Endothelial cell of umbilical vein (primary cell): ENCODE results near the gene PNMA1. TPM values are rescaled to one million over a fixed set of nuclear protein-coding genes. Genes with fewer than 3 reads are reported as not detected.

Source experiments
- BruUV-seq: library from RNA; stranded (reverse); fragments of 400-500 nt; replicated peaks from 2 replicates; lab custom pipeline; 2021; lab: Mats Ljungman, UMichigan
- CTCF ChIA-PET: fragments of 300-600, 350-600 bp; sonication (Branson Sonifier 250); formaldehyde crosslinking; loops from one replicate; lab custom pipeline; 2021; ENCODE audit warnings: antibody characterized with exemption, inconsistent platforms; lab: Charles Lee
- POLR2A ChIA-PET: fragments of 300-600, 350-600 bp; sonication (Branson Sonifier 250); formaldehyde crosslinking; loops from one replicate; lab custom pipeline; 2021; ENCODE audit warnings: antibody characterized with exemption, inconsistent platforms; lab: Charles Lee
- DNase-seq: peaks from one replicate; pipeline ENCODE4 v3.0.0-alpha.2; 2011; ENCODE audit warnings: low read depth, low spot score
- FAIRE-seq: peaks from 2 replicates; lab custom pipeline; 2011; peaks lifted over from hg19 to GRCh38; lab: Jason Lieb, UNC
- H2AFZ ChIP-seq: 2 replicates; pipeline ENCODE4 v1.6.0; 2012; ENCODE audit warnings: low read depth, low read length, control low read depth, inconsistent platforms
- H3K27ac ChIP-seq: 2 replicates; pipeline ENCODE4 v1.5.1; 2011; ENCODE audit warnings: low read depth, mild to moderate bottlenecking, control low read depth, low read length, moderate library complexity; ENCODE audit not compliant: insufficient read depth
- H3K27me3 ChIP-seq, 2 experiments: 2 replicates each; pipeline versions ENCODE4 v1.6.0 to v1.6.1; 2011; ENCODE audit warnings: low read length in 2 of 2, mixed read lengths in 1 of 2; ENCODE audit not compliant: control insufficient read depth in 2 of 2, insufficient read depth in 2 of 2
- H3K36me3 ChIP-seq, 2 experiments: 2 replicates in 1 of 2; 3 replicates in 1 of 2; pipeline ENCODE4 v1.5.1; 2011; ENCODE audit warnings: low read length in 2 of 2, mild to moderate bottlenecking in 1 of 2, moderate library complexity in 1 of 2; ENCODE audit not compliant: control insufficient read depth in 2 of 2, insufficient read depth in 2 of 2; ENCODE audit errors: extremely low read depth in 1 of 2
- H3K4me1 ChIP-seq: 3 replicates; pipeline ENCODE4 v1.5.1; 2011; ENCODE audit warnings: mild to moderate bottlenecking, low read length; ENCODE audit not compliant: control insufficient read depth, insufficient read depth; ENCODE audit errors: extremely low read depth
- H3K4me2 ChIP-seq: 2 replicates; pipeline ENCODE4 v1.6.1; 2011; ENCODE audit warnings: low read length, control low read depth, mixed read lengths; ENCODE audit not compliant: insufficient read depth
- H3K4me3 ChIP-seq, 3 experiments: fragments of 200-600 bp in 1 of 3; sonication (generic), shearing (Covaris generic) in 1 of 3; replicated peaks in 1 of 3; 2 replicates each; pipeline ENCODE4 v1.5.1; 2011 to 2016; ENCODE audit warnings: control low read depth in 3 of 3, low read length in 3 of 3, mild to moderate bottlenecking in 2 of 3, inconsistent platforms in 1 of 3, low read depth in 1 of 3, moderate library complexity in 1 of 3; ENCODE audit not compliant: insufficient read depth in 1 of 3
- H3K79me2 ChIP-seq: 2 replicates; pipeline ENCODE4 v1.6.0; 2012; ENCODE audit warnings: low read length, inconsistent platforms; ENCODE audit not compliant: control insufficient read depth, insufficient read depth
- H3K9ac ChIP-seq: replicated peaks from 2 replicates; pipeline ENCODE3; 2011; ENCODE audit warnings: low read length, control low read depth; ENCODE audit not compliant: insufficient read depth; ENCODE audit errors: extremely low read depth
- H3K9me1 ChIP-seq: replicated peaks from 3 replicates; pipeline ENCODE4 v1.6.0; 2011; ENCODE audit warnings: mild to moderate bottlenecking, low read length; ENCODE audit not compliant: control insufficient read depth, insufficient read depth; ENCODE audit errors: extremely low read depth
- H3K9me3 ChIP-seq: replicated peaks from 2 replicates; pipeline ENCODE4 v1.5.1; 2012; ENCODE audit warnings: low read length, inconsistent platforms; ENCODE audit not compliant: control insufficient read depth, insufficient read depth
- H4K20me1 ChIP-seq: replicated peaks from 2 replicates; pipeline ENCODE3; 2011; ENCODE audit warnings: mild to moderate bottlenecking, low read length; ENCODE audit not compliant: control insufficient read depth, insufficient read depth; ENCODE audit errors: extremely low read depth
- CTCF ChIP-seq, 2 donors: IDR thresholded peaks; 1 replicate in 1 of 2; 2 replicates in 1 of 2; pipeline ENCODE4 v1.5.1; 2011; ENCODE audit warnings: low read length in 2 of 2, mild to moderate bottlenecking in 2 of 2, moderate library complexity in 2 of 2, control low read depth in 1 of 2, inconsistent platforms in 1 of 2, low read depth in 1 of 2; ENCODE audit not compliant: insufficient read depth in 1 of 2; ENCODE audit errors: extremely low read depth in 1 of 2
- EZH2 ChIP-seq: IDR thresholded peaks from 2 replicates; pipeline ENCODE4 v1.6.1; 2012; ENCODE audit warnings: borderline replicate concordance, low read depth, mild to moderate bottlenecking, moderate library complexity, low read length, inconsistent platforms; ENCODE audit not compliant: severe bottlenecking
- FOS ChIP-seq: IDR thresholded peaks from 2 replicates; pipeline ENCODE4 v1.6.1; 2011; ENCODE audit warnings: mild to moderate bottlenecking, low read length, moderate library complexity, borderline replicate concordance; ENCODE audit not compliant: insufficient read depth
- GATA2 ChIP-seq: IDR thresholded peaks from 2 replicates; pipeline ENCODE4 v1.7.0; 2011; ENCODE audit warnings: low read depth, mild to moderate bottlenecking, moderate library complexity, mixed read lengths, low read length; ENCODE audit not compliant: insufficient read length, insufficient read depth
- JUN ChIP-seq: IDR thresholded peaks from 2 replicates; pipeline ENCODE4 v1.6.1; 2011; ENCODE audit warnings: borderline replicate concordance, low read depth; ENCODE audit not compliant: insufficient read length, insufficient read depth
- MAX ChIP-seq: IDR thresholded peaks from 2 replicates; pipeline ENCODE4 v1.6.1; 2011; ENCODE audit not compliant: insufficient read depth, insufficient read length
- MYC ChIP-seq: IDR thresholded peaks from one replicate; pipeline ENCODE4 v1.6.1; 2011; ENCODE audit warnings: mild to moderate bottlenecking, low read depth, low read length
- POLR2A ChIP-seq: IDR thresholded peaks from 2 replicates; pipeline ENCODE4 v1.6.1; 2012; ENCODE audit warnings: low read depth, mild to moderate bottlenecking, control low read depth, low read length
- POLR2AphosphoS5 ChIP-seq: IDR thresholded peaks from 2 replicates; pipeline ENCODE4 v1.6.1; 2012; ENCODE audit warnings: low read depth, mild to moderate bottlenecking, control low read depth, low read length, moderate library complexity; ENCODE audit not compliant: insufficient read depth
- dilution Hi-C: fragments of 300-500 bp; cut with MboI; formaldehyde crosslinking; loops from one replicate; pipeline ENCODE4 v1.15.0; 2019; ENCODE audit warnings: low sequenced_read_pairs; ENCODE audit not compliant: extremely low pct_ligation_motif_present
- intact Hi-C: fragments of 100-400 bp; cut with micrococcal nuclease; formaldehyde crosslinking; loops from one replicate; pipeline ENCODE4 v1.10.0; 2022
- polyA plus RNA-seq, 4 experiments: library from polyadenylated mRNA; depleted of rRNA in 3 of 4; stranded (reverse) in 3 of 4; unstranded in 1 of 4; fragments of >200 nt; gene quantifications; 2 replicates each; pipeline versions ENCODE4 v1.2.1 to v1.2.3, GENCODE V29; 2011 to 2012; ENCODE audit warnings: missing spikeins in 1 of 4
- total RNA-seq: library from RNA; stranded (reverse); gene quantifications from 2 replicates; pipeline ENCODE4 v1.2.3, GENCODE V29; 2021

The PNMA1 gene
- total and polyA plus RNA-seq, 2 donors (not counting 3 experiments of a cell fraction or from before 2014, with no cell fraction given): 29.8 to 82.6 TPM

DNA sequence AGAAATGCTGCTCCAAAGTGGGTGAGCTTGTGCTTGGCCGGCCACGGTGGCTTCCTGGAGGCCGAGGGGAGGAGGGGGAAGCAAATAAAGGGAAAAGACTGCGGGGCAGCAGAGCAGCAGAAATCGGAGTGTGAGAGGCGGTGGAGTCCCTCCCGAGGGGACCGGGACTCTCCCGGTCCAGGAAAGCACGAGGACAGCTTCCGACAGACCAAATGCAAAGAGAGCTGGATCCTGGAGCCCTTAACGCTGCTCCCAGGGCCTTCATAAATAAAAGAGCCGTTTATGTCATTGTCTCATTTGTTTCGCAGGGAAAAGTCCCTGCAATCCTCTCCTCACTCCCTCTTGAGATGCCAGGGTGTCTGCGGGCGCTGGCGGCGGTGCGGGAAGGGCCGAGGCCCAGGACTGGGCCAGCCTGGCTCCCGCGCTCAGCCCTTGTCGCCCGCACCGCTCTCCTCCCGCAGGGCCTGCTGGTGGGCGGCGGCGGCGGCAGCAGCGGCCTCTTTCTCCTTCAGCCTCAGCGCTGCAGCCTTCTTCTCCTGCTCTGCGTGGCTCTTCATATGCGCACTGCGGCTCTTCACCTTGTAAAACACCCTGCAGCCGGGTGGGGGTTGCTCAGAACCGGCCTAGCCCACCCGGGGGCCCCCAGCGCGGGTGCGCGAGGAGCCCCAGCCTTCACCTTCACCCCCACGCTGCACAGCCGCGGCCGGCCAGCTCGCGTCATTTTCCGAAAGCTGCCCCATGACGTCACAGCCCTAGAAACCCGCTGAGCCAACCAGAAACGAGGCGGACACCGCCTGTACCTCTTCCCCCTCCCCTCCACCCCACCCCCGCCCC is 4.5 kb upstream of the PNMA1 start:
- Histone ChIP-seq H4K20me1 (no peaks in the 10 kb centered on the region), H3K4me2 (no peak overlapping the region), H3K27me3 (no peaks in the 10 kb centered on the region), H3K79me2 (peaks cover under 1% of the 10 kb centered on the region), H3K9me1 (no peaks in the 10 kb centered on the region), H2AFZ (no peak overlapping the region), H3K36me3 (peaks cover 32 to 33% of the 10 kb centered on the region in 2 experiments), H3K9ac (no peak overlapping the region), H3K4me3 (no peak overlapping the region), H3K4me1 (peaks cover 19% of the 10 kb centered on the region), H3K27ac (no peak overlapping the region), H3K9me3 (no peaks in the 10 kb centered on the region)
- ChIA-PET CTCF (interaction anchor here (1.6 to 3.2 kb wide), 2 partner anchors 10 kb away, joined by 7 to 13 read pairs; no protein-coding TSS in a partner anchor), POLR2A (no interaction called here)
- intact Hi-C loops (no loop called here), dilution Hi-C loops (no loop called here)
- BruUV-seq: no TSS peak
- FAIRE-seq (no peak), DNase-seq (no peak)
- TF ChIP-seq JUN (no peak), GATA2 (no peak), MYC (no peak), POLR2AphosphoS5 (no peak), FOS (no peak), CTCF (IDR thresholded peaks at IDR 0.05; ENCODE audit: extremely low read depth in 1 of 2, insufficient read depth in 1 of 2, low read depth in 1 of 2, low read length in 2 of 2) (no peak), POLR2A (no peak), EZH2 (no peak), MAX (no peak)
